Measurements from ENCODE around the gene NOX3. TPM values are rescaled to one million over a fixed set of nuclear protein-coding genes. Genes with fewer than 3 reads are reported as not detected.
A peak's percentile ranks its signal among the peaks of the same experiment; 100 is the strongest.

The NOX3 gene
- total RNA-seq, 1 donor from 2014 or later = not detected

- no peak for FAIRE-seq
- Histone ChIP-seq H3K27me3 (ENCODE audit: control insufficient read depth, insufficient read depth, low read length) (no peaks in the 10 kb centered on the region), H3K4me3 (ENCODE audit: low read depth, low read length) (no peak overlapping the region), H3K36me3 (ENCODE audit: control insufficient read depth, insufficient read depth, low read length) (no peaks in the 10 kb centered on the region)
- DNase-seq (ENCODE audit: low read depth) = no peak
- no peak for TF ChIP-seq CTCF (IDR thresholded peaks at IDR 0.05; ENCODE audit: insufficient read depth, low read length, severe bottlenecking)
Observed at GRCh38 chr6:155378276-155378675, 77.4 kb downstream of the NOX3 start.

- DNase-seq (ENCODE audit: low read depth) (peak; percentile 80), FAIRE-seq (no peak)
- H3K36me3 ChIP-seq (ENCODE audit: control insufficient read depth, insufficient read depth, low read length) = no peaks in the 10 kb centered on the region
- H3K4me3 ChIP-seq (ENCODE audit: low read depth, low read length) = no peak overlapping the region
- TF ChIP-seq CTCF (IDR thresholded peaks at IDR 0.05; ENCODE audit: insufficient read depth, low read length, severe bottlenecking) = no peak
- no peaks in the 10 kb centered on the region for H3K27me3 ChIP-seq (ENCODE audit: control insufficient read depth, insufficient read depth, low read length)
Observed at GRCh38 chr6:155377061-155377460, 78.6 kb downstream of the NOX3 start.

- Histone ChIP-seq H3K4me3 (ENCODE audit: low read depth, low read length) (no peak overlapping the region), H3K27me3 (ENCODE audit: control insufficient read depth, insufficient read depth, low read length) (peaks cover 2% of the 10 kb centered on the region), H3K36me3 (ENCODE audit: control insufficient read depth, insufficient read depth, low read length) (no peaks in the 10 kb centered on the region)
- FAIRE-seq = no peak
- TF ChIP-seq CTCF (IDR thresholded peaks at IDR 0.05; ENCODE audit: insufficient read depth, low read length, severe bottlenecking) = no peak
- DNase-seq (ENCODE audit: low read depth) = no peak
Observed at GRCh38 chr6:155375801-155376200, 79.8 kb downstream of the NOX3 start.

GRCh38 chr6:155374681-155375080 is 81.0 kb downstream of the NOX3 start:
- Histone ChIP-seq H3K36me3 (ENCODE audit: control insufficient read depth, insufficient read depth, low read length) (no peaks in the 10 kb centered on the region), H3K27me3 (ENCODE audit: control insufficient read depth, insufficient read depth, low read length) (peaks cover 2% of the 10 kb centered on the region), H3K4me3 (ENCODE audit: low read depth, low read length) (no peak overlapping the region)
- FAIRE-seq = no peak
- no peak for TF ChIP-seq CTCF (IDR thresholded peaks at IDR 0.05; ENCODE audit: insufficient read depth, low read length, severe bottlenecking)
- no peak for DNase-seq (ENCODE audit: low read depth)

GRCh38 chr6:155373276-155373675 is 82.4 kb downstream of the NOX3 start:
- no peak for FAIRE-seq
- TF ChIP-seq CTCF (IDR thresholded peaks at IDR 0.05; ENCODE audit: insufficient read depth, low read length, severe bottlenecking) = no peak
- peaks cover 2% of the 10 kb centered on the region for H3K27me3 ChIP-seq (ENCODE audit: control insufficient read depth, insufficient read depth, low read length)
- no peak for DNase-seq (ENCODE audit: low read depth)
- H3K4me3 ChIP-seq (ENCODE audit: low read depth, low read length) = no peak overlapping the region
- no peaks in the 10 kb centered on the region for H3K36me3 ChIP-seq (ENCODE audit: control insufficient read depth, insufficient read depth, low read length)

GRCh38 chr6:155372256-155372655 is 83.4 kb downstream of the NOX3 start:
- DNase-seq (ENCODE audit: low read depth) = no peak
- Histone ChIP-seq H3K4me3 (ENCODE audit: low read depth, low read length) (no peak overlapping the region), H3K36me3 (ENCODE audit: control insufficient read depth, insufficient read depth, low read length) (no peaks in the 10 kb centered on the region), H3K27me3 (ENCODE audit: control insufficient read depth, insufficient read depth, low read length) (peaks cover 2% of the 10 kb centered on the region)
- FAIRE-seq = no peak
- TF ChIP-seq CTCF (IDR thresholded peaks at IDR 0.05; ENCODE audit: insufficient read depth, low read length, severe bottlenecking) = no peak

All from bronchial epithelial cell (primary cell).